ENCODE measurements around the gene DYSF. TPM values are rescaled to one million over a fixed set of nuclear protein-coding genes. Genes with fewer than 3 reads are reported as not detected.

Gene DYSF
- total RNA-seq, 1 donor from 2014 or later: 112 TPM

GRCh38 chr2:71689393-71689792 is 236.0 kb downstream of the DYSF start:
- DNase-seq (ENCODE audit: low spot score): peak; percentile 19
- Mint-ChIP-seq H3K27me3 (ENCODE audit: low read depth) (no peaks in the 10 kb centered on the region), H3K9me3 (ENCODE audit: low read depth) (no peaks in the 10 kb centered on the region), H3K4me1 (ENCODE audit: low read depth) (peaks cover 14% of the 10 kb centered on the region), H3K36me3 (ENCODE audit: low read depth) (peaks cover 19% of the 10 kb centered on the region), H3K27ac (ENCODE audit: unreplicated experiment) (no peak overlapping the region), H3K4me3 (ENCODE audit: unreplicated experiment) (no peak overlapping the region)
- TF ChIP-seq CTCF (IDR thresholded peaks at IDR 0.05): no peak

- Mint-ChIP-seq H3K27me3 (ENCODE audit: low read depth) (no peaks in the 10 kb centered on the region), H3K4me3 (ENCODE audit: unreplicated experiment) (no peak overlapping the region), H3K27ac (ENCODE audit: unreplicated experiment) (no peak overlapping the region), H3K4me1 (ENCODE audit: low read depth) (peaks cover 14% of the 10 kb centered on the region), H3K9me3 (ENCODE audit: low read depth) (no peaks in the 10 kb centered on the region), H3K36me3 (ENCODE audit: low read depth) (peaks cover 19% of the 10 kb centered on the region)
- peak; percentile 55 for TF ChIP-seq CTCF (IDR thresholded peaks at IDR 0.05)
- peak; percentile 40 for DNase-seq (ENCODE audit: low spot score)
Observed at GRCh38 chr2:71689968-71690834, 236.8 kb downstream of the DYSF start.

- H3K9me3 Mint-ChIP-seq (ENCODE audit: low read depth): no peaks in the 10 kb centered on the region
- H3K27ac Mint-ChIP-seq (ENCODE audit: unreplicated experiment): no peak overlapping the region
- H3K27me3 Mint-ChIP-seq (ENCODE audit: low read depth): no peaks in the 10 kb centered on the region
- no peak for TF ChIP-seq CTCF (IDR thresholded peaks at IDR 0.05)
- peak; percentile 68 for DNase-seq (ENCODE audit: low spot score)
- H3K36me3 Mint-ChIP-seq (ENCODE audit: low read depth): peaks cover 19% of the 10 kb centered on the region
- H3K4me3 Mint-ChIP-seq (ENCODE audit: unreplicated experiment): no peak overlapping the region
- H3K4me1 Mint-ChIP-seq (ENCODE audit: low read depth): peaks cover 17% of the 10 kb centered on the region
Observed at GRCh38 chr2:71690876-71691475, 237.6 kb downstream of the DYSF start.

GRCh38 chr2:71691747-71692441 is 238.5 kb downstream of the DYSF start:
- Mint-ChIP-seq H3K4me3 (ENCODE audit: unreplicated experiment) (no peak overlapping the region), H3K27me3 (ENCODE audit: low read depth) (no peaks in the 10 kb centered on the region), H3K4me1 (ENCODE audit: low read depth) (peaks cover 26% of the 10 kb centered on the region), H3K9me3 (ENCODE audit: low read depth) (no peaks in the 10 kb centered on the region), H3K36me3 (ENCODE audit: low read depth) (peaks cover 19% of the 10 kb centered on the region), H3K27ac (ENCODE audit: unreplicated experiment) (no peak overlapping the region)
- TF ChIP-seq CTCF (IDR thresholded peaks at IDR 0.05): no peak
- peak; percentile 61 for DNase-seq (ENCODE audit: low spot score)

GRCh38 chr2:71692621-71693277 is 239.4 kb downstream of the DYSF start:
- peak; percentile 36 for DNase-seq (ENCODE audit: low spot score)
- peaks cover 16% of the 10 kb centered on the region for H3K36me3 Mint-ChIP-seq (ENCODE audit: low read depth)
- TF ChIP-seq CTCF (IDR thresholded peaks at IDR 0.05): no peak
- H3K27me3 Mint-ChIP-seq (ENCODE audit: low read depth): no peaks in the 10 kb centered on the region
- H3K9me3 Mint-ChIP-seq (ENCODE audit: low read depth): no peaks in the 10 kb centered on the region
- no peak overlapping the region for H3K4me3 Mint-ChIP-seq (ENCODE audit: unreplicated experiment)
- H3K27ac Mint-ChIP-seq (ENCODE audit: unreplicated experiment): no peak overlapping the region
- peaks cover 34% of the 10 kb centered on the region for H3K4me1 Mint-ChIP-seq (ENCODE audit: low read depth)
